Stimulated activated CD4-positive, alpha-beta T cell treated with anti-CD3 and anti-CD28 coated beads, TNF-alpha, amount 100 ng/mL, for 1 hour (primary cell): Measurements from ENCODE around the gene CRYZ.
"Not testable (repeated sequence)": the region's sequence is repeated elsewhere in the genome, so short reads cannot be mapped to it uniquely, and the experiment has no call there.

Experiments
- DNase-seq, 3 donors: peaks; one replicate each; pipeline ENCODE4 v3.0.0-alpha.2; 2020; ENCODE audit warnings: low read depth in 3 of 3, low spot score in 1 of 3

CRYZ gene

DNA sequence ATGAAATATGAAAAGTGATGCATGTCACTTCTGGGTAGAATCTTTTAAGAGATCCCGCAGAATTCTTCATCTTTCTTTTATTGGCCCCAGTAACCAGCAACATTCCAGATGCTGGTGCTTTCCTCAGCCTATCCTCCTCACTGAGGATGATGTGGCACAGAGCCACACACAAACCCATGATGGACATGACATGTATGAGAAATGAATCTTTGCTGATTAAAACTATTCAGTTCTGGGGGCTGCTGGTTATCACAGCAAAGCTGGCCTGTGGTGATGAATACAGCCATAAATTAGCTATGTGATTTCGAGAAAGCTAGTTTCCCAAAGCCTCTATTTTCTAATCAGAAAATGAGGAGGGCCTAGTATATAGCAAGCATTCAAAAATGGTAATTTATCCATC lies 51.0 kb downstream of the CRYZ start:
- no peak for DNase-seq

DNA sequence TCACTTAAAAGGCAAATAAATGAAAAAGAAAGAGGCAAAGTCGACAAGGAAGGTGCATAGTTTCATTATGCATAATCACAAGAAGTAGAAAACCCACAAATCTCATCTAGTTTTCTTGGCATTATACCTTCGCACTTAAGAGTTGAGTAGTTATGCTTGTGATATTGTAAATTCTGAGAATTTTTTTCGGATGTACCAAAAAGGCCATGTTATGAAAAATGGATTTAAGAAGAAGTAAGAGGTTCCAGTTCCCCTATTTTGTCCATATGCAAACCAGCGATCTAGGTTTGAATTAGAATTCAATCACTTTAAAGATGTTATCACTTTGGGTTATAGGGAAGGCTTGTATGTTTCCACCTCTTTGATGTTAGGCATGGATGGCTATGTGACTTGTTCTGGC lies 51.4 kb downstream of the CRYZ start:
- DNase-seq: no peak

DNA sequence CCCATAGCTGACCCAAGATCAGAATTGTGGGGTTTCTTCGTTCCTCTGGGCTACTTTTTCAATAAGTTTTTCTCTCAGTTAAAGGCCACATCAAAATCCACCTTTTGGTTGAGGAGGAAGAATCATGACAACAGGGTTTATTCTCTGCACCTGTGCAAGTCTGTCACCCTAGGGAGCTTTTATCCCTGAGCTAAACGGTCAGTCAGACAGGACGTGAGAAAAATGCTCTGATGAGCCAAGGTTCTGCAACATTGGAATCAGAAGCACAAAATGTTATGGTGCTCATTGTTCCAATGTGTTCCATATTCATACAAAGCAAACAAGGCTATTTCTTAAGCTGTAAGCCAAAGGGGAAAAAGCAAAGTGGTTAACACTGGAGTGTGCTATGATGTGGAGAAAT lies 51.8 kb downstream of the CRYZ start:
- no peak for DNase-seq

DNA sequence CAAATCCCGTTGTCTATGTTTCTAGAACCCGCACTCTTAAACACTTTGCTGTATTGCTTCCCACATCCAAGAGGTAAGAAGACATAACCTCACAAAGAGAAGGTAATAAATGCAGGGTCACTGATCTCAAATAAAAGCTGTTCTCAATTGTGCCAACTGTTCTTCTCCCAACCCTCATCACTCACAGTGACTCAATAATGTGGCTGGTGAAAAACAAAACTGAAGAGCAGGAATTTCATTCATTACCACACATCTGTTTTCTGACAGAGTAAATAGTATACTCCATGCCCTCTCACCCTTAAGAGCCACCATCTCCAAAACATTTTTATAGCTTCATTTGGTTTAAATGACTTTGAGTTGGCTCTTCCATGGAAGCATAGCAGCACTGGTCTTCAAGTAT lies 53.0 kb downstream of the CRYZ start:
- no peak for DNase-seq

DNA sequence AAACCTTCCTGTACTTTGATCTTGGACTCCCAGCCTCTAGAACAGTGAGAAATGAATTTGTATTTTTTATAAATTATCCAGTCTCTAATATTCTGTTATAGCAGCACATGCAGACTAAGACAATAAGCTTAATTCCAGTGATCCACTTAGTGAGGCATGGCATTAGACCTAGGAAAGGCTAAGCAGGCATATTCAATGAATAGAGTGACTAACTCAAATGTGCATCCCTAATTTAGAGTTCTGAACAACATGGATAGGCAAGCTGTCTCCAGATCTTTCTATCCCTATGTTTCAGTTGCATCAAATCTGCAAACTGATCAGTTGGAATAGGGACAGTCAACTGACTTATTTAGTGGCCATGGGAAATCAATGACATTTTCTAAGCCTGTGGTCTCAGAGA lies 54.9 kb downstream of the CRYZ start:
- DNase-seq: no peak

DNA sequence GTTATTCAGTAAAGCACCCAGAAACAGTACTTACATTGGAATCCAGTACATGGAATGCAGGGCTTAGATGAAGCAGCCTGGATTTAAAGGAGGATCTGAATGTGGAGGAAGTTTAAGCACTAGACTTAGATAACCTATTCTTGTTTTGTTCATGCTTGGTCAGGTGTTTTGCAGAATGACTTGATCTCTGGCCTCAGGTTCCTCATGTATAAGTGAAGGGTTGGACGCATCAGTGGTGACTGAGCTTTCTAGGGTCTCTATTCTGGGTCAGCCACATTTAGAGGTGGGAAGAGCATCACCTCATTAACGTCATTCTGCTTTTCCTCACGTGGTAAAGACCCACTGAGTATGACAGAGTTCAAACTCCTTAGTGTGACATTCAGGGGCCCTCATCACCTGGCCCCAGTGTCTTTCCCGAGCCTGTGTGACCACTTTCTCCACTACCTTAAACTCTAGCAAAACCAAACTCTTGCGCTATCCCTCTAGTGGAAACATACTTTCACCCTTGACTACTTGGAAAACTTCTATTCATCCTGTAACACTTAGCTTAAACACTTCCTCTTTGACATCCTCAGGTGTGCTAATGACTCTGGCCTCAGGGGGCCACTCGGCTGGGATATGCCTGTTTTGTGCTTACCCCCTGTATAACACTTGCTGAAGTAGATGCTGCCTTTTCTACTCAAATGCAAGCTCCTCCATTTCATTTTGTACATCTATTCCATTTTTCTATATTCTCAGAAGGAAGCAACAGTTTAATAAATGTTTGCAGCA lies 58.4 kb downstream of the CRYZ start:
- no peak for DNase-seq

DNA sequence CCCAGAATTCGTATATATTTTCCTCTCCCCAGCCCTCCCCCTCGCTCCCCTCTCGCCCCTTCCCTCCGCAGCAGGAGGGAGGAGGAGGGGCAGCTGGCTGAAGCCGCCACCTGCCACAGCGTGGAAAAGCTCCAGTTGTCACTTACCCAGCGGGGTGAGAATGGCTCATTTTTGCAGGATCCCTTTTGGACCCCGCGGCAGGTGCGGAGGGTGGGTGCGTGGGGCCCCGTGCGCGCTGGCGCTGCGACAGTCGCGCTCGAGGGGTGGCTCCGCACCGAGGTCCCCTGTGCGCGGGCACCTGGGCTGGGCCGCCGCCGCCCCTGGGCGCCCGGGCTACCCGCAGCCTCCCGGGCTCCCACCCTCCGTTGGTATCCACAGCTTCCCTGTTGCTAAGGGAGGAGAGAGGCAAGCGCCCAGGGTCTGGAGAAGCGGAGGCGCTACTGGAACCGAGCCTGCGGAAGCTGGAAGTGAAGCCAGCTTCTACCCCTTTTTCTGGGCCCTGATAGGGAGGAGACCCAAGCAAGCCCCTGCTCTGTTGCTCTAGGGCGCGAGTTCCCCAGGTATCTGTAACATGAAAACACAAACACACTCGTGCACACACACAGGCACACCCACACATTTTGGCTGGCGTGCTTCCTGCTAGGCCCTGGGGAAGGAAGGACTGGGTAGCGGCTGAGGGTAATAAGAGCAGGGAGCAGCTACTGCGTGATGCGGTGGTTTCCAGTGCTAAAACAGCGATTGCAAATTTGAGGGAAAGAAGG lies 59.3 kb downstream of the CRYZ start, which contains the start of gene ERICH3:
Gene ERICH3 (minus strand): TSS at position 442 of the 761 bp plus-strand sequence. CDS start 273 bp downstream, at position 169.
- DNase-seq: no peak

DNA sequence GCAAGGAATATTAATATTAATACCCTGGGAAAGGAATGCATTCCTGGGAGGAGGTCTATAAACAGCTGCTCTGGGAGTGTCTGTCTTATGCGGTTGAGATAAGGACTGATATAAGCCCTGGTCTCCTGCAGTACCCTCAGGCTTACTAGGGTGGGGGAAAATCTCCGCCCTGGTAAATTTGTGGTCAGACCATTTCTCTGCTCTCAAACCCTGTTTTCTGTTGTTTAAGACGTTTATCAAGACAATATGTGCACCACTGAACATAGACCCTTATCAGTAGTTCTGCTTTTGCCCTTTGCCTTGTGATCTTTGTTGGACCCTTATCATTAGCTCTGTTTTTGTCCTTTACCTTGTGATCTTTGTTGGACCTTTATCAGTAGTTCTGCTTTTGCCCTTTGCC lies 62.0 kb downstream of the CRYZ start:
- DNase-seq: not testable (repeated sequence)
